Esophagus squamous epithelium (tissue), 5 donors: ENCODE data around the gene CBLB. TPM values are rescaled to one million over a fixed set of nuclear protein-coding genes. Genes with fewer than 3 reads are reported as not detected.
"Not testable (repeated sequence)": the region's sequence is repeated elsewhere in the genome, so short reads cannot be mapped to it uniquely, and the experiment has no call there.

Experiments
- DNase-seq: peaks from one replicate; lab custom pipeline; 2025; lab: John Stamatoyannopoulos, UW
- H3K27ac ChIP-seq, 4 donors: fragments of 200-600 bp; sonication (generic); one replicate each; pipeline ENCODE4 v1.5.1; 2016 to 2019; ENCODE audit warnings: mild to moderate bottlenecking in 1 of 4
- H3K27me3 ChIP-seq, 4 donors: fragments of 200-600 bp; sonication (generic); 1 replicate in 3 of 4; 2 replicates in 1 of 4; pipeline versions ENCODE4 v1.5.1 to v1.6.0; 2017 to 2021; ENCODE audit warnings: antibody characterized with exemption in 1 of 4
- H3K36me3 ChIP-seq, 3 donors: fragments of 200-600 bp; sonication (generic); one replicate each; pipeline ENCODE4 v1.5.1; 2016 to 2019
- H3K4me1 ChIP-seq, 3 donors: fragments of 200-600 bp; sonication (generic); one replicate each; pipeline ENCODE4 v1.5.1; 2017 to 2019
- H3K4me3 ChIP-seq, 4 donors: fragments of 200-600 bp; sonication (generic); 1 replicate in 3 of 4; 2 replicates in 1 of 4; pipeline ENCODE4 v1.5.1; 2016 to 2019; ENCODE audit warnings: mild to moderate bottlenecking in 2 of 4, moderate library complexity in 1 of 4
- H3K9me3 ChIP-seq, 3 donors: fragments of 200-600 bp; sonication (generic); one replicate each; pipeline ENCODE4 v1.5.1; 2016 to 2019
- CTCF ChIP-seq, 6 experiments: fragments of 450-650 bp in 4 of 6; fragments of 200-600 bp in 2 of 6; sonication (generic) in 2 of 6; IDR thresholded peaks; one replicate each; pipeline ENCODE4 v1.5.1; 2016 to 2019; ENCODE audit warnings: antibody characterized with exemption in 6 of 6, mild to moderate bottlenecking in 4 of 6, moderate library complexity in 4 of 6
- POLR2A ChIP-seq, 4 donors: fragments of 450-650 bp; IDR thresholded peaks; one replicate each; pipeline ENCODE4 v1.6.1; 2017; ENCODE audit warnings: antibody characterized with exemption in 4 of 4, mild to moderate bottlenecking in 4 of 4, moderate library complexity in 3 of 4
- WGBS, 2 donors: methylation state at CpG; one replicate each; pipeline ENCODE4 v1.1.5; 2018; 5-methylcytosine and 5-hydroxymethylcytosine counted together
- intact Hi-C: fragments of 100-400 bp; cut with DNase I; formaldehyde crosslinking; loops from one replicate; pipeline ENCODE4 v1.15.0; 2022
- total RNA-seq, 4 donors: library from RNA; depleted of rRNA; stranded (reverse); fragments of >200 nt; gene quantifications; one replicate each; pipeline ENCODE4 v1.1.0, GENCODE V29; 2016
- donor health status: DM: yes; HTN: yes; CAD: no.

The CBLB gene
- total RNA-seq, 4 donors from 2014 or later: 6.7 to 29.4 (median 19.6) TPM

DNA sequence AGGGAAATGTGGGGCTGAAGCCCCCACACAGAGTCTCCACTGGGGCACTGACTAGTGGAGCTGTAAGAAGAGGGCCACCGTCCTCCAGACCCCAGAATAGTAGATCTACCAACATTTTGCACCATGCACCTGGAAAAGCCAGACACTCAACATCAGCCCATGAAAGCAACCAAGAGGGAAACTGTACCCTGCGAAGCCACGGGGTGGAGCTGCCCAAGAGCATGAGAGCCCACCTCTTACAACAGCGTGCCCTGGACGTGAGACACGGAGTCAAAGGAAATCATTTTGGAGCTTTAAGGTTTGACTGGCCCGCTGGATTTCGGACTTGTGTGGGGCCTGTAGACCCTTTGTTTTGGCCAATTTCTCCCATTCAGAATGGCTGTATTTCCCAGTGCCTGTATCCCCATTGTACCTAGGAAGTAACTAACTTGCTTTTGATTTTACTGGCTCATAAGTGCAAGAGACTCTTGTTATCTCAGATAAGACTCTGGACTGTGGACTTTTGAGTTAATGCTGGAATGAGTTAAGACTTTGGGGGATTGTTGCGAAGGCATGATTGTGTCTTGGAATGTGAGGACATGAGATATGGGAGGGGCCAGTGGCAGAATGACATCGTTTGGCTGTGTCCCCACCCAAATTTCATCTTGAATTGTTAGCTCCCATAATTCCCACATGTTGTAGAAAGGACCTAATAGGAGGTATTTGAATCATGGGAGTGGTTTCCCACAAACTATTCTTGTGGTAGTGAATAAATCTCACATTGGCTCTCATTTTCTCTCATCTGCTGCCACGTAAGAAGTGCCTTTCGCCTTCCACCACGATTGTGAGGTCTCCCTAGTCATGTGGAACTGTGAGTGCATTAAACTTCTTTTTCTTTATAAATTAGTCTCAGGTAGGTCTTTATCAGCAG, 105.8 kb downstream of the CBLB start:
- intact Hi-C loops: no loop called here
- Histone ChIP-seq H3K27me3 (no peaks in the 10 kb centered on the region), H3K9me3 (peaks cover 0 to 10% (median 9%) of the 10 kb centered on the region in 3 donors), H3K4me1 (peaks cover 0 to 10% (median 0%) of the 10 kb centered on the region in 3 donors), H3K27ac (no peak overlapping the region), H3K4me3 (no peak overlapping the region), H3K36me3 (peaks cover 0 to 43% (median 6%) of the 10 kb centered on the region in 3 donors)
- no peak for DNase-seq
- 93 to 96% methylated on average over 11 to 13 of the region's 13 CpGs for WGBS, 2 donors
- TF ChIP-seq POLR2A (IDR thresholded peaks at IDR 0.05) (no peak), CTCF (IDR thresholded peaks at IDR 0.05) (no peak)

GRCh38 chr3:105762214-105762613, 106.6 kb downstream of the CBLB start:
- H3K9me3 ChIP-seq, intact Hi-C loops, H3K4me3 ChIP-seq, H3K4me1 ChIP-seq, H3K27ac ChIP-seq, H3K27me3 ChIP-seq, DNase-seq: not testable (repeated sequence)
- WGBS, 2 donors: 74 to 76% methylated on average over 1 of the region's 1 CpG
- peaks cover 0 to 43% (median 6%) of the 10 kb centered on the region in 3 donors for H3K36me3 ChIP-seq

DNA sequence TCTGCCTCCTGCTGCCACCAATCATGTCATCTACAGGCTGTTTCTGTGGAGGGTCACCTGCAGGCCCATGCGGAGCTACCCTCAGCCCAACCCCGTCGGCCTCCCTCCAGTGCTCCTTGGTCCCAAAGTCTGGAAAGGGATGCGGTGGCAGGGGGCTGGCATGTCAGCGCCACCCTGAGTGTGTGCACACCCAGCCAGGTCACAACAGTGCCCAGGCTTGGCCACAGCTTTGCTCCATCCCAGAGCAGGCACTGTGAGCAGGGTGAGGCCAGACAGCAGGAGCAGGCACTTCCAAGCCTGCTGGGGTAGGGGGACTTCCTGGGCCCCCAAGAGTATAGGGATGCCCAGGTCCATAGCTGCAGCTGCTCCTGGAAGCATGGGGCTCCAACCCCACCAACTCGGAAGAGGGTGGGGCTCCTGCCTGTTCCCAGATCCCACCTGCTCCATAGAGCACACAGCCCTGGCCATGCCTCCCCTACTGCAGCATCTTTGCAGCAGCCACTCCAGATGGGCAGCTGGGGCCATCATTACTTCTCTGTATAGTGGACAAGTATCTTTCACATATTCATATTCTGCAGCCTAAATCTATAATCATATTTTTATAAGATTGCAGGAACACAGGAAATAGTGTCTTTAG, 109.3 kb downstream of the CBLB start:
- H3K27ac ChIP-seq: no peak overlapping the region
- WGBS, 2 donors: 83 to 86% methylated on average over 1 of the region's 6 CpGs
- TF ChIP-seq POLR2A (IDR thresholded peaks at IDR 0.05): no peak
- TF ChIP-seq CTCF (IDR thresholded peaks at IDR 0.05): no peak
- H3K4me3 ChIP-seq: no peak overlapping the region
- H3K9me3 ChIP-seq: peaks cover 0 to 10% (median 9%) of the 10 kb centered on the region in 3 donors
- DNase-seq: no peak
- no peaks in the 10 kb centered on the region for H3K27me3 ChIP-seq
- intact Hi-C loops: no loop called here
- peaks cover 0 to 6% (median 0%) of the 10 kb centered on the region in 3 donors for H3K4me1 ChIP-seq
- peaks cover 0 to 43% (median 6%) of the 10 kb centered on the region in 3 donors for H3K36me3 ChIP-seq

DNA sequence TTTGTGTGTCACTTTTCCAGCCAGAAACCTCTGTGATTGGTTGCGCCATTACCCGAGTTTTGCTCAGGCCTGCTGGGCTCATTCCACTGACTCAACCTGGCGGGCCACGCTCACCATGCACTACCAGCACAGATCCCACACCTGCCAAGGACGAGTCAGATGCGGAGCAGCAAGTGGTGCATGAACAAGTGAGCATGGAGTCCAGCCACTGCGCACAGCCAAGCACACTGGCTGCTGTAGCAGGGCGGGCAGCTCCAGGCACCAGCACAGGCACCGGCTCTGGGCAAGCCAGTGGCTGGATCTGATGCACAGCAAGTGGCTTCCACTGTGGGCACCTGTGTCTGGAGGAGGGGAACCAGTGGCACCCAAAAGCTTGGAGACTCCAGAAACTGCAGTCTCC, 110.4 kb downstream of the CBLB start:
- Histone ChIP-seq H3K4me1 (peaks cover 0 to 16% (median 0%) of the 10 kb centered on the region in 3 donors), H3K4me3 (no peak overlapping the region), H3K27me3 (no peaks in the 10 kb centered on the region), H3K36me3 (peaks cover 0 to 39% (median 6%) of the 10 kb centered on the region in 3 donors), H3K27ac (no peak overlapping the region), H3K9me3 (peaks cover 0 to 10% (median 9%) of the 10 kb centered on the region in 3 donors)
- no peak for DNase-seq
- intact Hi-C loops: no loop called here
- 93 to 95% methylated on average over 5 to 7 of the region's 9 CpGs for WGBS, 2 donors
- TF ChIP-seq CTCF (IDR thresholded peaks at IDR 0.05) (no peak), POLR2A (IDR thresholded peaks at IDR 0.05) (no peak)

DNA sequence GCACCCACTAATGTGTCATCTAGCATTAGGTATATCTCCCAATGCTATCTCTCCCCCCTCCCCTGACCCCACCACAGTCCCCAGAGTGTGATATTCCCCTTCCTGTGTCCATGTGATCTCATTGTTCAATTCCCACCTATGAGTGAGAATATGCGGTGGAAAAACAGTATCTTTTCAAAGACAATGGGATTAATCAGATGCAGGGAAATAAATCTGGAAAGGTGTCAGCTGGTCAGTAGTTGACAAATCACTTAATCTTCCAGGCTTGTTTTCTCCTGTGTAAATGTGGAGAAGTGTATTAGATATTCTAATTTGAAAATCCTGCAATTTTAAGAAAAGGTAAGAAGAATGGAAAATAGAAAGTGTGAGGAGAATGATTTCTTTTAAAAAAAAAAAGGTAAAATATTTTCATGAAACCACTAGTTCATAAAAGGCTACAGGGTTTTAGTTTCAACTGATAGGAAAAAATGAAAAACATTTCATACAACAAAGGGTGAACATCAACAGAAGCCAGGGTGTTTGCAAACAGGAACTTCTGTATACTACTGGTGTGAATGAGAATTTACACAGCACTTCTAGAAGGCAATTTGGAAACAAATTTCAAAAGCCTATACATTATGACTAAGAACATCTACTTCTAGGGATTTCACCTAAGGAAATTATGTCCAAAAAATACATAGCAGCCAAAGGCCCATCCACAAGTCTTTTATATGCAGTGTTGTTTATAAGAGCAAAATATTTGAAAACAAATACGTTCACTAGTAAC, 113.5 kb downstream of the CBLB start:
- TF ChIP-seq POLR2A (IDR thresholded peaks at IDR 0.05) (no peak), CTCF (IDR thresholded peaks at IDR 0.05) (no peak)
- H3K4me1 ChIP-seq: peaks cover 0 to 24% (median 0%) of the 10 kb centered on the region in 3 donors
- DNase-seq: no peak
- peaks cover 0 to 17% (median 6%) of the 10 kb centered on the region in 3 donors for H3K36me3 ChIP-seq
- H3K27ac ChIP-seq: no peak overlapping the region
- H3K4me3 ChIP-seq: no peak overlapping the region
- no peaks in the 10 kb centered on the region for H3K27me3 ChIP-seq
- H3K9me3 ChIP-seq: no peaks in the 10 kb centered on the region
- 95% methylated on average over 2 of the region's 2 CpGs for WGBS, 2 donors
- intact Hi-C loops: no loop called here
